H9 (cell line): ENCODE data around the gene CCDC88A. TPM values are rescaled to one million over a fixed set of nuclear protein-coding genes. Genes with fewer than 3 reads are reported as not detected.

Source experiments
- DNase-seq: peaks from one replicate; pipeline ENCODE4 v3.0.0-alpha.2; 2017
- H2AFZ ChIP-seq: one replicate; pipeline ENCODE4 v1.6.1; 2013; ENCODE audit warnings: mild to moderate bottlenecking, low read length, control low read depth, moderate library complexity
- H2AK5ac ChIP-seq: 2 replicates; pipeline ENCODE4 v1.6.1; 2013; ENCODE audit warnings: low read length, control low read depth, mixed read lengths; ENCODE audit not compliant: insufficient read length
- H2BK120ac ChIP-seq: one replicate; pipeline ENCODE4 v1.6.1; 2013; ENCODE audit warnings: low read depth, mild to moderate bottlenecking, low read length, control low read depth, inconsistent platforms; ENCODE audit not compliant: poor library complexity, severe bottlenecking
- H2BK12ac ChIP-seq: 2 replicates; pipeline ENCODE4 v1.6.1; 2013; ENCODE audit warnings: low read length, control low read depth, mixed read lengths, low read depth; ENCODE audit not compliant: insufficient read length
- H2BK15ac ChIP-seq: 2 replicates; pipeline ENCODE4 v1.6.1; 2013; ENCODE audit warnings: low read depth, low read length, control low read depth
- H2BK20ac ChIP-seq: one replicate; pipeline ENCODE4 v1.6.1; 2013; ENCODE audit warnings: low read depth, mild to moderate bottlenecking, low read length, control low read depth, inconsistent platforms; ENCODE audit not compliant: poor library complexity, severe bottlenecking
- H2BK5ac ChIP-seq: 2 replicates; pipeline ENCODE4 v1.6.1; 2013; ENCODE audit warnings: low read length, control low read depth, mixed read lengths; ENCODE audit not compliant: insufficient read length
- H3K14ac ChIP-seq: 2 replicates; pipeline ENCODE4 v1.6.1; 2013; ENCODE audit warnings: low read length, control low read depth; ENCODE audit not compliant: insufficient read depth
- H3K18ac ChIP-seq: 2 replicates; pipeline ENCODE4 v1.6.1; 2013; ENCODE audit warnings: low read depth, mild to moderate bottlenecking, mixed read lengths, low read length, control low read depth; ENCODE audit not compliant: insufficient read length
- H3K23ac ChIP-seq: 2 replicates; pipeline ENCODE4 v1.6.1; 2013; ENCODE audit warnings: low read length, control low read depth, mixed read lengths, low read depth; ENCODE audit not compliant: insufficient read length
- H3K23me2 ChIP-seq: 2 replicates; pipeline ENCODE4 v1.6.1; 2013; ENCODE audit warnings: low read depth, mild to moderate bottlenecking, mixed read lengths, low read length, control low read depth; ENCODE audit not compliant: insufficient read length, poor library complexity, severe bottlenecking
- H3K27ac ChIP-seq: 2 replicates; pipeline ENCODE4 v1.5.1; 2013; ENCODE audit warnings: low read length, control low read depth, mixed read lengths, low read depth; ENCODE audit not compliant: insufficient read length
- H3K27me3 ChIP-seq: 2 replicates; pipeline ENCODE4 v1.6.1; 2013; ENCODE audit warnings: low read length, control low read depth, inconsistent platforms; ENCODE audit not compliant: insufficient read depth
- H3K4ac ChIP-seq: 2 replicates; pipeline ENCODE4 v1.6.1; 2013; ENCODE audit warnings: low read depth, mild to moderate bottlenecking, control low read depth, inconsistent platforms, low read length, moderate library complexity
- H3K4me1 ChIP-seq: 2 replicates; pipeline ENCODE4 v1.6.1; 2013; ENCODE audit warnings: low read length, control low read depth, inconsistent platforms; ENCODE audit not compliant: insufficient read depth
- H3K4me2 ChIP-seq: 2 replicates; pipeline ENCODE4 v1.6.1; 2013; ENCODE audit warnings: low read length, control low read depth, mixed read lengths; ENCODE audit not compliant: insufficient read length, insufficient read depth
- H3K56ac ChIP-seq: 2 replicates; pipeline ENCODE4 v1.6.1; 2013; ENCODE audit warnings: low read depth, mild to moderate bottlenecking, mixed read lengths, low read length, control low read depth; ENCODE audit not compliant: insufficient read length
- H3K79me1 ChIP-seq: 2 replicates; pipeline ENCODE4 v1.6.1; 2013; ENCODE audit warnings: low read depth, mild to moderate bottlenecking, moderate library complexity, low read length, control low read depth, inconsistent platforms; ENCODE audit not compliant: insufficient read depth, poor library complexity, severe bottlenecking
- H3K79me2 ChIP-seq: 2 replicates; pipeline ENCODE4 v1.6.1; 2013; ENCODE audit warnings: low read length, control low read depth, inconsistent platforms; ENCODE audit not compliant: insufficient read depth
- H3K9ac ChIP-seq: 2 replicates; pipeline ENCODE4 v1.6.1; 2013; ENCODE audit warnings: low read length, control low read depth, mixed read lengths; ENCODE audit not compliant: insufficient read length; ENCODE audit errors: extremely low read depth
- H3K9me3 ChIP-seq: one replicate; pipeline ENCODE4 v1.6.1; 2013; ENCODE audit warnings: low read depth, low read length, inconsistent platforms; ENCODE audit not compliant: control insufficient read depth
- H3T11ph ChIP-seq: one replicate; pipeline ENCODE4 v1.6.1; 2013; ENCODE audit warnings: mild to moderate bottlenecking, low read length, control low read depth, inconsistent platforms
- H4K20me1 ChIP-seq: one replicate; pipeline ENCODE4 v1.6.1; 2013; ENCODE audit not compliant: control insufficient read depth, insufficient read length, insufficient read depth
- H4K5ac ChIP-seq: 2 replicates; pipeline ENCODE4 v1.6.1; 2013; ENCODE audit warnings: low read depth, mild to moderate bottlenecking, mixed read lengths, low read length, control low read depth; ENCODE audit not compliant: insufficient read length
- H4K8ac ChIP-seq: replicated peaks from 2 replicates; pipeline ENCODE4 v1.6.1; 2013; ENCODE audit warnings: low read length, control low read depth, mixed read lengths, low read depth; ENCODE audit not compliant: insufficient read length
- H4K91ac ChIP-seq: 2 replicates; pipeline ENCODE4 v1.6.1; 2013; ENCODE audit warnings: low read depth, mild to moderate bottlenecking, moderate library complexity, mixed read lengths, low read length, control low read depth; ENCODE audit not compliant: insufficient read length
- H3K27ac Mint-ChIP-seq, 3 experiments: 2 replicates in 2 of 3; 3 replicates in 1 of 3; pipeline ENCODE4 v1.8.0; 2020 to 2021; ENCODE audit warnings: mixed read lengths in 3 of 3, mild to moderate bottlenecking in 1 of 3, moderate library complexity in 1 of 3
- H3K27me3 Mint-ChIP-seq: 2 replicates; pipeline ENCODE4 v1.8.0; 2021; ENCODE audit warnings: low read depth, mild to moderate bottlenecking, moderate library complexity, mixed read lengths
- H3K36me3 Mint-ChIP-seq, 3 experiments: 2 replicates in 2 of 3; 3 replicates in 1 of 3; pipeline ENCODE4 v1.8.0; 2020 to 2021; ENCODE audit warnings: low read depth in 3 of 3, mixed read lengths in 3 of 3; ENCODE audit not compliant: insufficient read depth in 1 of 3
- H3K4me1 Mint-ChIP-seq, 2 experiments: 2 replicates each; pipeline ENCODE4 v1.8.0; 2020; ENCODE audit warnings: mixed read lengths in 2 of 2
- H3K4me3 Mint-ChIP-seq, 2 experiments: 2 replicates in 1 of 2; 3 replicates in 1 of 2; pipeline ENCODE4 v1.8.0; 2020 to 2021; ENCODE audit warnings: mild to moderate bottlenecking in 2 of 2, mixed read lengths in 2 of 2, moderate library complexity in 1 of 2
- H3K9me3 Mint-ChIP-seq, 2 experiments: 2 replicates in 1 of 2; 3 replicates in 1 of 2; pipeline ENCODE4 v1.8.0; 2020; ENCODE audit warnings: mild to moderate bottlenecking in 2 of 2, mixed read lengths in 2 of 2, moderate library complexity in 1 of 2
- CTCF ChIP-seq: fragments of 200-600 bp; sonication (generic); conservative IDR thresholded peaks from 3 replicates; pipeline ENCODE4 v1.8.0; 2021; ENCODE audit warnings: antibody characterized with exemption, mild to moderate bottlenecking
- WGBS: extraction: QIAGEN DNeasy Blood & Tissue Kit; methylation state at CpG from one replicate; pipeline ENCODE4 v1.1.7; 2013; ENCODE audit warnings: missing lambda C conversion rate, low lambda C conversion rate, mixed read lengths; ENCODE audit not compliant: insufficient read length; ENCODE audit errors: extremely low coverage; 5-methylcytosine and 5-hydroxymethylcytosine counted together
- total RNA-seq: library from RNA; stranded (reverse); gene quantifications from 2 replicates; pipeline ENCODE4 v1.2.1, GENCODE V29; 2021

The CCDC88A gene
- total RNA-seq, 1 experiment from 2014 or later: 91.8 TPM

- Histone ChIP-seq H3K56ac (no peak overlapping the region), H3K79me2 (no peaks in the 10 kb centered on the region), H4K20me1 (no peaks in the 10 kb centered on the region), H3K27me3 (no peaks in the 10 kb centered on the region), H3K4ac (no peak overlapping the region), H2BK15ac (no peak overlapping the region), H4K91ac (no peak overlapping the region), H3K79me1 (no peaks in the 10 kb centered on the region), H3K23ac (no peak overlapping the region), H4K5ac (no peak overlapping the region), H4K8ac (no peak overlapping the region), H2AFZ (no peak overlapping the region), H3K27ac (no peak overlapping the region), H3K18ac (no peak overlapping the region), H3K23me2 (no peaks in the 10 kb centered on the region), H2AK5ac (no peak overlapping the region), H3K4me1 (no peaks in the 10 kb centered on the region), H3T11ph (no peak overlapping the region), H2BK12ac (no peak overlapping the region), H2BK120ac (no peak overlapping the region), H2BK20ac (no peak overlapping the region), H3K4me2 (no peak overlapping the region), H3K14ac (no peak overlapping the region), H3K9ac (no peak overlapping the region), H2BK5ac (no peak overlapping the region), H3K9me3 (no peaks in the 10 kb centered on the region)
- H3K4me1 Mint-ChIP-seq: peaks cover 10 to 13% of the 10 kb centered on the region in 2 experiments
- no peak overlapping the region; a peak in 1 of 7 replicates for H3K27ac Mint-ChIP-seq
- H3K4me3 Mint-ChIP-seq: no peak overlapping the region
- 100% methylated on average over 1 of the region's 5 CpGs for WGBS
- no peak for DNase-seq
- peaks cover 0 to 9% (median 3%) of the 10 kb centered on the region in 3 experiments; a peak in 5 of 7 replicates for H3K36me3 Mint-ChIP-seq
- H3K9me3 Mint-ChIP-seq: no peaks in the 10 kb centered on the region
- TF ChIP-seq CTCF: no peak
- H3K27me3 Mint-ChIP-seq: no peaks in the 10 kb centered on the region
These were observed 58.0 kb downstream of the CCDC88A start for GRCh38 chr2:55361465-55362189.
